ENCODE results near the gene AKAP14.

AKAP14 gene

DNA sequence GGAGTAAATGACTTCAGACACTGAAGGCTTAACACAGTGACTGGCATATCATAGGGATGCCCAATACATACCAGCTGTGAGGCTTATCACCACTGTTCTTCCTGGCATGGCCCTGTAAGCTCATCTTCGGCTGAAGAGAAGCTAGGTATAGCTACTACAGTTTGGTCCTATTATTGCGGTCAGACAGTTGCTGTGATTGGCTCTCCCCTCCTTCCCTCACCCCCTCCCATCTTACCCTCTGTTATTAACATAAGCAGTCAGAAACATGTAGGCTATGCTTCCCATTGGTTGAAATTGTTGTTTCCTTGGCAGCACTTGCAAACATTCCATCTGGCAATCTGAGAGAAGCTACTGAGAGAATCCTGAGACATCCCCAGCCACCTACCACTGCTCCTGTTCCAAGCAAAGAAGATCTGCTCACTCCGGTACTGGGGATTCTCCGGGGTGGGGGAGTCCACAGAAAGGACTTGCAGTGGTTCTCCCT is at the start of gene AKAP14:
TSS of gene AKAP14 (plus strand) at position 51 of the 484 bp plus-strand sequence. CDS start 7,331 bp downstream, outside the sequence.
- no peak within 1 kb of the TSS for H3K27ac ChIP-seq
- TF ChIP-seq, protein P1, sequence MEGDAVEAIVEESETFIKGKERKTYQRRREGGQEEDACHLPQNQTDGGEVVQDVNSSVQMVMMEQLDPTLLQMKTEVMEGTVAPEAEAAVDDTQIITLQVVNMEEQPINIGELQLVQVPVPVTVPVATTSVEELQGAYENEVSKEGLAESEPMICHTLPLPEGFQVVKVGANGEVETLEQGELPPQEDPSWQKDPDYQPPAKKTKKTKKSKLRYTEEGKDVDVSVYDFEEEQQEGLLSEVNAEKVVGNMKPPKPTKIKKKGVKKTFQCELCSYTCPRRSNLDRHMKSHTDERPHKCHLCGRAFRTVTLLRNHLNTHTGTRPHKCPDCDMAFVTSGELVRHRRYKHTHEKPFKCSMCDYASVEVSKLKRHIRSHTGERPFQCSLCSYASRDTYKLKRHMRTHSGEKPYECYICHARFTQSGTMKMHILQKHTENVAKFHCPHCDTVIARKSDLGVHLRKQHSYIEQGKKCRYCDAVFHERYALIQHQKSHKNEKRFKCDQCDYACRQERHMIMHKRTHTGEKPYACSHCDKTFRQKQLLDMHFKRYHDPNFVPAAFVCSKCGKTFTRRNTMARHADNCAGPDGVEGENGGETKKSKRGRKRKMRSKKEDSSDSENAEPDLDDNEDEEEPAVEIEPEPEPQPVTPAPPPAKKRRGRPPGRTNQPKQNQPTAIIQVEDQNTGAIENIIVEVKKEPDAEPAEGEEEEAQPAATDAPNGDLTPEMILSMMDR (conservative IDR thresholded peaks at IDR 0.05) = no peak

DNA sequence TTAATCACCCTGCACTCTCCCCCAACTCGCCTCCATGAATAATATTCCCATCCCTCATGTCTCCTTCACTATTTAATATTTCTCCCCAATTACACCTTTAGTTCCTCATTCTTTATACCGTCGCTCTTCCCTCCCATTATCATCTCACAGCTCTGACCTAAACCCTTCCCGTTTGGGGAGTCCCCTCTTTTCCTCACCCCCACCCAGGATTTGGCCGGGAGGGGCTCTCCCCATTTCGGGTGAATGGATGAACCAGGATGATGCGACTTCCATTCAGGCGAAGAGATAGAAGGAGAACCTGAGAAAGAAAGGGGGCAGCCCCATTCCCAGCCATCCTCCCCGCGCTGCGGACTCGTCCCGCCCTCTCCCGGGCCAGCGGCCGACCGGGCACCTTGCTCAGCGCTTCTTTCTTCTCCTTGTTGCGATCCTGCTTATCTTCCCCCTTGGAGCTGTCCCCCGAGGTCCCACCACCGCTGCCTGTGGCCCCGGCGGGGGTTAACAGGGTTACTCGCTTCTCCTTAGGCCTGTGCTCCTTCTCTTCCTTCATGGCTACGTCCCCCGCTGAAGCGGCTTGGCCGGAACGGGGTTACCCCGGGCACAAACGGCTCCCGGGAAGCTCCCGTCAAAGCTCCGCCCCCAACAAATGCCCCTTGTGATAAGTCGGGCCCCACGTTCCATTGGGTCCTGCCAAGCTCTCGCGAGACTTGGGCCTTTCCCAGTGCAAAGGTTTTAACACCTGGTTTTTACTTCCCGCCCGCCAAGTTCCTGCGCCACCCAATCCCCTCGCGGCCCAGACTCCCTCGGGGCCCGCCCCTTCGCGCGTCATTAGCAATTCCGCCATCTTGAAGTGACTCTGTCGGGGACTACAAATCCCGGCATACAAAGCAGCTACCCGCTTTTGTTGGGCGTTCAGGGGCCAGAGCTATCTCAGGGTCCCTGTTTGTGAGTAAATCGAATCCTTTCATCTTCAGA is 43.0 kb upstream of the AKAP14 start, which contains the start of gene UPF3B:
TSS of gene UPF3B (minus strand) at position 582 of the 972 bp plus-strand sequence. CDS start at position 547, 35 bp downstream.
- H3K27ac ChIP-seq = peak within 1 kb of the TSS; percentile 62
- TF ChIP-seq, protein P1 (conservative IDR thresholded peaks at IDR 0.05) = no peak

DNA sequence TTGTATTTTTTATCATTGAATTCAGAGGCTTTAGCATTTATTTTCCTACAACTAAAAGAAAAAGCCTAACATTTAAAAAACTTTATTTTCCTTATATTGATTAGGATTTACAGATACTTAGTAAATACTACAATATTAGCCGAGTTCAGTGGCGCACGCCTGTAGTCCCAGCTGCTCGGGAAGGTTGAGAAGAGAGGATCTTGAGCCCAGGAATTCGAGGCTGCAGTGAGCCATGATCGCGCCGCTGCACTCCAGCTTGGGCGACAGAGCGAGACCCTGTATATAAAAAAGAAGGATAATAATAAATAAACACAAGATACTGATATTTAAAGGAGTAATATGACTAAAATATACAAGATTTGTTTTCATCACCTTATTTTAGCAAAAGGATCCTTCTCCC is 42.2 kb upstream of the AKAP14 start:
- TF ChIP-seq, protein P1 (conservative IDR thresholded peaks at IDR 0.05) = no peak
- peak overlapping the region; percentile 62 for H3K27ac ChIP-seq

DNA sequence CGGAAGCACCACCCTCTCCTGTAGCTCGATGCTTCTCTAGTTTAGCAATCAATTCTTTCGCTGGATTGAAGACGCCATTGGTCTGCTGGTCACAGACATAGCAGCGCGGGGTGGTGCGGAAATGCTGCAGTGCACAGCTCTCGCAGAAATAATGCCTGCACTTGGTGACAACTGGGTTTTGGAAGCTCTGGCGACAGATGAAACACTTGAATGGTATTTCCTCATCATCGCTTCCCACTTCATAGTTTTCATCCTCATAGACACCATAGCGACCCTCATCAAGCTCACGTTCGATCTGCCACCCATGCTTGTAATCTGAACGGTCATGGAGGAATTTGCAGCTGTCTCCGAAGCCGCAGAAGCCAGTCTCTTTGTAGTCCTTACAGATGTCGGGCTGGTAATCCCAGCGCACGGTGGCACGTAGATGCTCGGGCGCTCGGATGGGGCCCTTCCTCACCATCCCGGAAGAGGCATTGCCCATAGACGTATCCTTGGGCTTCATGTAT is 25.0 kb upstream of the AKAP14 start:
- peak overlapping the region; percentile 58; the same call in 1 of the 2 replicates for H3K27ac ChIP-seq
- TF ChIP-seq, protein P1 (conservative IDR thresholded peaks at IDR 0.05) = no peak

DNA sequence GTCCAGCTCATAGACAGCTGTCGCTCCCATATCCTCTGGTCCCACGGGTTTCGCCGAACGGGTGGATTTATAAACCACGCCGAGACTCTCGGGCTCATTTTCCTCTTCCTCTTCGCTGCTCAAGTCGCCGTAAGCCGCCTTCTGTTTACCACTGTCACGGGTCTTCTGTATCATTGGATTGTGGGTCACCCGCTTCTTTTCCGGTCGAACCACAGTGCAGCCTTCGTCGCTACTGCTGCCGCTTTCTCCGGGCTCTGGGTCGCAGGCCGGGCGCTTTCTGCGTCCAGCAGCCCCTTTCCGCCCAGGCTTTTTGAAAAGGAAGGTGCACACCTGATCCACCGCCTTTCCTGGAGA is 24.5 kb upstream of the AKAP14 start:
- TF ChIP-seq, protein P1 (conservative IDR thresholded peaks at IDR 0.05) = no peak
- H3K27ac ChIP-seq = peak overlapping the region; percentile 58

DNA sequence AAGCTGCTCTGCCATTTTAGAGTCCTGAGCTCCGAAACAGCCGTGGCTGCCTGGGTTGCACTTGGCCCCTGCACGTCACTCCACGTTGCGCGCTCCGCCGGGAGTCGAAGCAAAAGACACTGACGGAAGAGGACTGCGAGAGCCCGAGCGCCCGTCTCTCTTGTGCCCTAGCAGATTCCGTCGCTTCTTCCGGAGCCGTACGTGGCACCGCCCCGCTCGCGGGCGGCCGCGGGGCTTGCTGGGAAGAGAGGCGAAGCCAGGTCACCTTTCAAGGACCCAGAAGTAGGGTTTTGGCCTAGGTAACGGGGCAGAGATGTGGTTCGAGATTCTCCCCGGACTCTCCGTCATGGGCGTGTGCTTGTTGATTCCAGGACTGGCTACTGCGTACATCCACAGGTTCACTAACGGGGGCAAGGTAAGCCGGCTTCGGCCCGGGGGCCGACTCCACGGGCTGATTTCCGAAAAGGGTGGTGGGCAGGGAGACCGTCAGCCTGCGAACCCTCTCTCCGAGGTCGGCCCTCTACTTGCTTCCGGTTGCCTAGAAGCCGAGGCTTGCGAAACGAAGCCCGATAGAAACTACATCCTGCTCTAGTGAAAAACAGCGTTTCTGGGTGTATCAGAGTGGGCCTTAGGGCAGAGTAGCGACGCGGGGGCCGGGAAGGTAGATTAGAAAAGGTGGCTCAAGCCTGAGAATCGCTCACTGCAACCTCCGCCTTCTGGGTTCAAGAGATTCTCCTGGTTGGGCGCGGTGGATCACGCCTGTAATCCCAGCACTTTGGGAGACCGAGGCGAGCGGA is 23.9 kb upstream of the AKAP14 start, which contains the start of the genes NDUFA1 and RNF113A:
TSS of gene NDUFA1 (plus strand) at position 234 of the 797 bp plus-strand sequence. CDS start at position 314, 80 bp downstream.
TSS of gene RNF113A (minus strand) at position 135 of the 797 bp plus-strand sequence. CDS start at position 15, 120 bp downstream.
- H3K27ac ChIP-seq = peak within 1 kb of the TSS; percentile 58
- TF ChIP-seq, protein P1 (conservative IDR thresholded peaks at IDR 0.05) = no peak
